ENCODE results near the gene WDFY2. TPM values are rescaled to one million over a fixed set of nuclear protein-coding genes. Genes with fewer than 3 reads are reported as not detected.
"Not testable (repeated sequence)": the region's sequence is repeated elsewhere in the genome, so short reads cannot be mapped to it uniquely, and the experiment has no call there.

The WDFY2 gene
- total RNA-seq, 2 donors from 2014 or later, result 2.7 to 3.3 TPM

GRCh38 chr13:51637852-51638215 lies 53.6 kb downstream of the WDFY2 start:
- intact Hi-C loops (cut with DNase I), result no loop called here
- Histone ChIP-seq H3K27ac (no peak overlapping the region), H3K27me3 (no peaks in the 10 kb centered on the region), H3K9ac (ENCODE audit: low read depth in 2 of 2, low read length in 2 of 2) (no peak overlapping the region), H3K4me3 (no peak overlapping the region), H3K36me3 (no peaks in the 10 kb centered on the region), H3K9me3 (no peaks in the 10 kb centered on the region), H3K4me1 (no peaks in the 10 kb centered on the region)
- no peak for DNase-seq
- TF ChIP-seq CTCF (IDR thresholded peaks at IDR 0.05), result no peak

GRCh38 chr13:51638216-51638871 lies 54.1 kb downstream of the WDFY2 start:
- Histone ChIP-seq H3K4me1 (no peaks in the 10 kb centered on the region), H3K9ac (ENCODE audit: low read depth in 2 of 2, low read length in 2 of 2) (no peak overlapping the region), H3K36me3 (no peaks in the 10 kb centered on the region), H3K4me3 (no peak overlapping the region), H3K9me3 (no peaks in the 10 kb centered on the region), H3K27me3 (no peaks in the 10 kb centered on the region), H3K27ac (no peak overlapping the region)
- intact Hi-C loops (cut with DNase I), result no loop called here
- no peak for TF ChIP-seq CTCF (IDR thresholded peaks at IDR 0.05)
- no peak for DNase-seq

- no peak overlapping the region for H3K9ac ChIP-seq (ENCODE audit: low read depth in 2 of 2, low read length in 2 of 2)
- no peaks in the 10 kb centered on the region for H3K4me1 ChIP-seq
- no peaks in the 10 kb centered on the region for H3K9me3 ChIP-seq
- no peak for TF ChIP-seq CTCF (IDR thresholded peaks at IDR 0.05)
- no peaks in the 10 kb centered on the region for H3K27me3 ChIP-seq
- intact Hi-C loops (cut with DNase I), result no loop called here
- DNase-seq, result no peak
- H3K27ac ChIP-seq, result no peak overlapping the region
- H3K36me3 ChIP-seq, result no peaks in the 10 kb centered on the region
- no peak overlapping the region for H3K4me3 ChIP-seq
These were observed 54.9 kb downstream of the WDFY2 start for GRCh38 chr13:51639171-51639570.

GRCh38 chr13:51640696-51641095 lies 56.4 kb downstream of the WDFY2 start:
- DNase-seq; H3K27me3 ChIP-seq; H3K36me3 ChIP-seq; H3K9me3 ChIP-seq; H3K27ac ChIP-seq; H3K4me3 ChIP-seq; intact Hi-C loops (cut with DNase I); H3K9ac ChIP-seq (ENCODE audit: low read depth in 2 of 2, low read length in 2 of 2); H3K4me1 ChIP-seq: not testable (repeated sequence)

GRCh38 chr13:51643105-51643881 lies 59.0 kb downstream of the WDFY2 start:
- intact Hi-C loops (cut with DNase I), result no loop called here
- Histone ChIP-seq H3K27me3 (no peaks in the 10 kb centered on the region), H3K27ac (no peak overlapping the region), H3K36me3 (no peaks in the 10 kb centered on the region), H3K9me3 (no peaks in the 10 kb centered on the region), H3K9ac (ENCODE audit: low read depth in 2 of 2, low read length in 2 of 2) (no peak overlapping the region), H3K4me3 (no peak overlapping the region), H3K4me1 (no peaks in the 10 kb centered on the region)
- no peak for TF ChIP-seq CTCF (IDR thresholded peaks at IDR 0.05)
- DNase-seq, result no peak

GRCh38 chr13:51643882-51644281 lies 59.6 kb downstream of the WDFY2 start:
- Histone ChIP-seq H3K27me3 (no peaks in the 10 kb centered on the region), H3K4me1 (no peaks in the 10 kb centered on the region), H3K36me3 (no peaks in the 10 kb centered on the region), H3K27ac (no peak overlapping the region), H3K9me3 (no peaks in the 10 kb centered on the region), H3K4me3 (no peak overlapping the region), H3K9ac (ENCODE audit: low read depth in 2 of 2, low read length in 2 of 2) (no peak overlapping the region)
- no peak for TF ChIP-seq CTCF (IDR thresholded peaks at IDR 0.05)
- no peak for DNase-seq
- intact Hi-C loops (cut with DNase I), result no loop called here
